HG03025 (cell line): ENCODE measurements around the gene EPHB2.

Source experiments
- ATAC-seq: cut with Tn5 transposase; IDR thresholded peaks from one replicate; pipeline ENCODE4 v1.9.1; 2021; ENCODE audit warnings: mild to moderate bottlenecking, moderate library complexity; ENCODE audit not compliant: unreplicated experiment, low FRiP score

EPHB2 gene

DNA sequence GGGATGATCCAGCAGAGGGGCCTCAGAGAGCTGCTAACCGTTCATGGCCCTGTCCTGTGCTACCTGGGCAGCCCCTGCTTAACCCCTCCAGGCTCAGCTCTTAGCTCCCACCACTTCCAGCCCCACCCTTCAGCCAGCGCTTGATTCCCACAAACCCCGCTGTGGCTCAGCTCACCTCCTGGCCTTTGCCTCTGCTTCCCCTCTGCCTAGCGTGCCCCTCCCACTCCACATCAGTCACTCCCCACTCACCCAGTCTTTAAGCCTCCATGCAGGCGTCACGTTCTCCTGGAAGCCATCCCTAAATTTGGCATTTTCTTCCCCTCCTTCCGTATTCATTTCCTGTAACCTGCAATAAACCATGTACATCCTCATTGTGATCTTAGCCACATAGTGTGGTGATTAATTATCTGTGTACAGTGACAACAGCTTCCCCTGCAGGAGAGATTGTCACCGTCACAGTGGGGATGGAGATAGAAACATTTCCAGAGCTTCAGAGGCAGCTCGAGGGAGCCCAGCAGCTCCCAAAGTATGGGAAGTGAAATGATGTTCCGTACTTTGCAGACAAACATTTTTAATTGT lies 65.5 kb downstream of the EPHB2 start:
- no peak for ATAC-seq

DNA sequence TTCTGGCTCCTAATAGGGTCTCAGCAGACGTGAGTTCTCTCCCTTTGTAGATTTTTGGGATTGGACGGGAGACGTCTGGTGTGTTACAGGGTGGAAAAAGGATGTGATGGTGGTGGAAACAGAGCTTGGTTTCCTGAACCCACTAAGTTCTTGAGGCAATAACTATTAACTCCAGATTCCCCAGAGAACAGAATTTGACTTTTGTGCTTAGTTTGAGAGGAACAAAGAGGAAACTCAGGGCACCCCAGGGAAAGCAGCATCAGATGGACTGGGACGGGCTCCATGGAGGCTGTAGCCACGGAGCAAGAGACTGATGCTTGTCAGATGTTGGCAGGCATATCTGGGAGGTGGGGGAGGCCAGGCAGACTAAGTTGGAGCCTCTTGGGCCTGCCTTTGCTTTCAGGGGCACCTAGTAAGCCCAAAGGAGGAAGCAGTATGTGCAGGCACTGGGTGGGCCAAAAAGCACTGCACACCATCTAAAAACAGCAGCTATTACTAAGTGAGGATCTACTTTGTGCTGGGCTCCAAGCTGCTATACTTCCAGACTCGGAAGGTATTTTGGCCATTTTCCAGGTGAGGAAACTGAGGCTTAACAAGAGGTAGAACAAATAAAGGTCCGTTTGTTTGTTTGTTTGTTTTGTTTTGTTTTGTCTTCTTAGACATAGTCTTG lies 66.9 kb downstream of the EPHB2 start:
- no peak for ATAC-seq

DNA sequence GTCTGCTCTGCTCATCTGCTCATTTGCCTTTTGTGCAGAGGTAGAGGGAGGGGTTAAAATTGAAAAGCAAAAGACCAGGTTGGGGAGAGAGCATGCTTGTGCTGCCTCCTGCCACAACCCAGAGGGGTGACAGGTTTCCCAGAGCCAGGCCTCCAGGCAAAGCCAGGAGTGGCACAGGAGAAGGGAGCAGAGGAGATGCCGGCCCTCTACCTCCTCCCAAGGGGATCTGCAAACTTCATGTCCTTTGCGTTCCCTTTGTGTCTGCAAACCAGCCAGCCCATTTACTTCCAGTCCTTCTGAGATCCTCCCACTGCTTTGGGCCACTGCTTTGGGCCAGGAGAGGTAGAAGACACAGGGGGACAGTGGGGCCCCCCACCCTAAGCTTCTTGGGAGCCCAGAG lies 67.8 kb downstream of the EPHB2 start:
- ATAC-seq: no peak

DNA sequence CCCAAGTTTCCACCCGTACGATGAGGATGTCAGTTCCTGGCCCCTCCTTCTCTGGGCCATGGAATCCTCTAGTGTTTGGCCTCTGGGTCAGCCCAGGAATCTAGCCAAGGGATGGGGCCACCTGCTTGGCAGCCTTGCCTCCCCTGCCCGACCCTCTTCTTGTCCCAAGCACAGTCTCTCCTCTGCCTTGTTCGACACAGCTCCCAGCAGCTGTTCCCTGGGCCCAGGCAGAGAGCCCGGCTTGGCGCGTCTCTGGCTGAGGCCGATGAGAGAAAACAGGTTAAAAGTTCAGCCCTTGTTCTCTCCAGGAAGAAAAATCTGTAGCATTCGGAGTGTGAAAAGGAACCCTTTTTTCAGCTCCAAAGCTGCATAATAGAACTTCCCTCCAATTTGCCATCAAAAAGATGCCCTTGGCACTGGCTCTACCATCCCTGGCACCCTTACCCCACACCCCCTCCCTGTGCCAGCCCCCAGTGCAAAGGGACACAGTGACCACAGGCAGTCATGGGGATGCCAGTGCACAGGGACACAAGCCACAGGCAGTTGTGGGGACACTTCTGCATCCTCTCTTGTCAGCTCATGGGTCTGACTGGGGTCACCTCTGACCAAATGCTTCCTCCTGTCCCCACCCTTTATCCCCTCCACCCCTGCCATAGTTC lies 68.4 kb downstream of the EPHB2 start:
- no peak for ATAC-seq

DNA sequence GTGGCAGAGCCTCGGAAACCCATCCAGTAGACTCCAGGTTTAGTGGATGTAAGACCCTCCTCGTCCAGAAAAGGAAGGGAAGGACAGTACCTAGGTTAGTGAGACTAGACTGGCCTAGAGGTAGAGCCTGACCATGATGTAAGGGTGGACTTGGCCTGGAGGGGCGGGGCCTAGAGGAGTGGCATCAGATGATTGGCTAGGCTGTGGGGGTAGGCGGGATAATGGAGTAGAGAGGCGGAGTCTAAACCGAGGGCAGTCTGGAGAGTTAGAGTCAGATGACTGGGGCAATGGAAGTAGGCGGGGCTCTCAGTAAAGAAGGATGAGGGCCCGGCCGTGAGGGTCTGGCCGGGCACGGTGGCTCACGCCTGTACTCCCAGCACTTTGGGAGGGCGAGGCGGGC lies 70.1 kb downstream of the EPHB2 start:
- ATAC-seq: no peak

DNA sequence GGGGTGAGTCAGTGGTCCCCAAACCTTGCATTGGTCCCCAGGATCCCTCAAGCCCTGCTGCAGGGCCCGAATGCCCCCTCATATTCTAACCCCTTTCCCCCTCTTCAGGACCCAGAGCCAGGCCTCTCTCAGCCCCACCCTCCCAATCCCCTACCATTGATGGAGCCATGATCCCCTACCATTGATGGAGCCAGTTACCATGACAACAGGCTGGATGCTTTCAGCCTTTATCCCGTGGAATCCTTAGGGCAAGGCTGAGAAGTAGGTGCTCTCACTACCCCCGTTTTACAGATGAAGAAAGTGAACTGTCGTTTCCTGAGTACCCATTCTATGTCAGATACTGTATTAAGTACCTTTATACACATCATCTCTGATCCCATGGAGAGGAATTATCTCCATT lies 70.8 kb downstream of the EPHB2 start:
- no peak for ATAC-seq

DNA sequence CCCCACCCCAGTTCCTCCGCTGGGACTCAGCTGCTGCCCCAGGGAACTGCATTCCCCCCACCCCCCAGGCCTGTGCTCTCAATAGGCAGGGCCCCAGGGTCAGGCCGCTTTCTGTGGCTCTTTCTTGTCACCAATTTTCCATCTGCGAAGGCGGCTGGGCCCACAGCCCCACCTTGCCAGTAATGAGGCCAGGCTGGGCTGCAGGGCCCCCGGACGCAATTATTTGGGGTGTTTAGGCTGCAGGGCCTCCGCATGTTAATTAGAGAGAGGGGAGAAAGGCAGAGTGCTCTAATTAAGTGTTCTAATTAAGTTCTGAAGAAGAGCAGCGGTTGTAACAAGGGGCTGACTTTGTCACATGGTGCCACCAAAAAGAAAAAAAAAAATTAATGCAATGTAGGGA lies 71.8 kb downstream of the EPHB2 start:
- no peak for ATAC-seq

DNA sequence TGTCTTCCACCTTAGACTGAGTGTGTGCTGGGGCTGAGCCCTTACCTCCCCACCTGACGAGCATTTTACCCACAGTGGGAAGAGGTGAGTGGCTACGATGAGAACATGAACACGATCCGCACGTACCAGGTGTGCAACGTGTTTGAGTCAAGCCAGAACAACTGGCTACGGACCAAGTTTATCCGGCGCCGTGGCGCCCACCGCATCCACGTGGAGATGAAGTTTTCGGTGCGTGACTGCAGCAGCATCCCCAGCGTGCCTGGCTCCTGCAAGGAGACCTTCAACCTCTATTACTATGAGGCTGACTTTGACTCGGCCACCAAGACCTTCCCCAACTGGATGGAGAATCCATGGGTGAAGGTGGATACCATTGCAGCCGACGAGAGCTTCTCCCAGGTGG lies 73.7 kb downstream of the EPHB2 start:
- no peak for ATAC-seq

DNA sequence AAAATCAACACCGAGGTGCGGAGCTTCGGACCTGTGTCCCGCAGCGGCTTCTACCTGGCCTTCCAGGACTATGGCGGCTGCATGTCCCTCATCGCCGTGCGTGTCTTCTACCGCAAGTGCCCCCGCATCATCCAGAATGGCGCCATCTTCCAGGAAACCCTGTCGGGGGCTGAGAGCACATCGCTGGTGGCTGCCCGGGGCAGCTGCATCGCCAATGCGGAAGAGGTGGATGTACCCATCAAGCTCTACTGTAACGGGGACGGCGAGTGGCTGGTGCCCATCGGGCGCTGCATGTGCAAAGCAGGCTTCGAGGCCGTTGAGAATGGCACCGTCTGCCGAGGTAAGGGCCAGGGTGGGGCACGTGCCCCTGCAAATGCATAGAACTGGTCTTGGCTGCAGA lies 74.1 kb downstream of the EPHB2 start:
- no peak for ATAC-seq

DNA sequence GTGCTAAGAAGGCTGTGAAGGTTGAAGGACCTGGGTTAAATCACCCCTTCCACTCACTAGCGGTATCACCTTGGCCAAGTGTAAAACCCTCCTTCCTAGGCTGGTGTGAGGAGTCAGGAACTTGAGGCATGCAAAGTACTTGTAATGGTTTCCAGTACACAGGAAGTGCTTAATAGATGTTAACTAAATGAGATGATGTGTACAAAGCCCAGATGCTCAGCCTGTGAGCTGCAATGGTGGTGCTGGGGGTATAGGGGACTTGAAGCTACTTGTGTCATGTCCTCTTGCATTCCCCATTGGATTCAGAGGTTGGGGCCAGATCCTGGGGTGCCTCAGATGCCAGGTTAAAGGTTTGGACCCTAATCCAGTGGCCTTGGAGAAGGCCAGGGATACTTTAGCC lies 75.5 kb downstream of the EPHB2 start:
- ATAC-seq: no peak

DNA sequence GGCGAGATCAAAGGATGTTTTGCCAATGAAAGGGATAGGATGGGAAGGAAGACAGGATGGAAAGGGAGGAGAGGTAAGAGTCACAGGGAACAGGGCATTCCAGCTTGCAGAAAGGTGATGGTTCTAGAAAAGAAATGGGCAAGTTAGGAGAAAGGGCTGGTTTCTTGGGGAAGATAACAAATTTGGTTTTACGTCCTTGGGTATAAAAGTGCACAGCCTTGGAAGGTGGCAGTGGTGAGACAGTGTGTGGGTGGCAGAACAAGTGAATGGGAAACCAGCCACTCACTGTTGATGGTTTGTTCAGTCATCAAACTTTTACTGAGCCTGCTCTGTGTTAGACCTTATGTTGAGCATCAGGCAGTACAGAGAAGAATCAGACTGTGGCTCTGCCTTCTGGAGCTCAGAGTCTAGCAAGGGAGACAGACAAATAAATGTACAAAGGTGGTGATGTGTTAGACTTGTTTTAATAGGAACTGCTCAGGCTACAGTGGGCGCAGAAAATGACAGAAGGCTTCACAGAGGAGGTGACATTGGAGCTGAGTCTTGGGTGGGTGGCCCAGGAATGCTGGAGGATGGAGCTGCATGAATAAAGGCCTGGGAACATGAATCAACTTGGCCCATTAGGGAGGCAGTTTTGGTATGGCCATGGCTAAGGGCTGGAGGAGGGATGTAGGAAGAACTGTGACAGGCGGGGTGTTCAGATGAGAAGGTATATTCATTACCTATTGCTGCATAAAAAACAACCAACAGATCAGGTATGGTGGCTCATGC lies 76.3 kb downstream of the EPHB2 start:
- ATAC-seq: no peak

DNA sequence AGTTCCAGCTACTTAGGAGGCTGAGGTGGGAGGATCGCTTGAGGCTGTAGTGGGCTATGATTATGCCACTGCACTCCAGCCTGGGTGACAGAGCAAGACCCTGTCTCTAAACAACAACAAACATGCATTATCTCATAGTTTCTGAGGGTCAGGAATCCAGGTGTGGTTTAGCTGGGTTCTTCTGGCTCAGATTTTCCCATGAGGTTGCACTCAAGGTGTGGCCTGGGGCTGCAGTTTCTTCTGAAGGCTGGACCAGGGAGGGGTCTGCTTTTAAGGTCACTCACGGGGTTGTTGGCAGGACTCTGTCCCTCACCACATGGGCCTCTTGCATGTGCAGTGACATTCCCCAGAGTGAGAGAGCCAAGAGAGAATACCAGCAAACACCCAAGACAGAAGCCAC lies 77.0 kb downstream of the EPHB2 start:
- no peak for ATAC-seq

DNA sequence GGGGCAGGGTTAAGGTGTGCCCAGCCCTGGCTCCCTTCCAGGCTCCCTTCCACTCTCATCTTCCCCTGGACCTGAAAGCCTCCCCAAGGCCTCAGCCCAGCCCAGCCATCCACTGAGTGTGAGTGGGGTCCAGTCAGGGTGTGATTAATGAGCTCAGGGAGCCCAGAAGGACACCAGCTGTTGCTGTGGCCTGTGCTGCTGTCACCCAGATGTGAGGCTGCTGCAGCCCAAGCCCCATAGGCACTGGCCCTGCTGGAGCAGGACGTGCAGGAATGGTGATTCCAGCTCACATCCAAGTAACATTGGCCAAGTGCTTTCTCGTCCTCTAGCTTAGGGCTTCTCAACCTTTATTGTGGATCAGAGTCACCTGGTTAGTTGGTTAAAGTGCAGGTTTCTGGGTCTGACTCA lies 77.6 kb downstream of the EPHB2 start:
- no peak for ATAC-seq

DNA sequence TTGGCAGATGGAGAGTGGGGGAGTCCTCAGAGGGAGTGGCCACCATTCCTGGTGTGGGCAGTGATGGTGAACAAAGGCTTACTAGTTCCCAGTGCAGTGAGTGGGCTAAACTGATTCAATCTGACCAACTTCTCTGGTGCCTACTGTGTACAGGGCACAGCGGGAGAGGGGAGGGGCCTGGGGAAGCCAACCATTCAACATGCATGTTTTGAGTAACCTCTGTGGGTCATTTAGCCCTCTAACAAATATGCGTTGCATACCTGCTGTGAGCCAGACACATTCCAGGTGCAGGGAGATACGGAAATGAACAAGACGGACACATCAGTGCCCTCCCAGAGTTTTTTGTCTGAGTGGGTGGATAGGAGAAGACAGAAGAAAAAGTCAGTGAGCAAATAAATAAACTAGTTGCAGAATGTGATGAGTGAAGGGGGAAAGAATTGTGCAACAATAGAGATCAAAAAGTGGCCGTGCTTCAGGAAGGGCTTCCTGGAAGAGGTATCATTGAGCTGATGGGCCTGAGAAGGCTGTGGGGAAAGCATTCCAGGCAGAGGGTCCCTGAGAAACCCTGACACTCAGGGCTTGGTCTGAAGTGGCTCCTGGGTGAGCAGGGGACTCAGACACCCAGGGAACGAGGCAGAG lies 78.8 kb downstream of the EPHB2 start:
- no peak for ATAC-seq

DNA sequence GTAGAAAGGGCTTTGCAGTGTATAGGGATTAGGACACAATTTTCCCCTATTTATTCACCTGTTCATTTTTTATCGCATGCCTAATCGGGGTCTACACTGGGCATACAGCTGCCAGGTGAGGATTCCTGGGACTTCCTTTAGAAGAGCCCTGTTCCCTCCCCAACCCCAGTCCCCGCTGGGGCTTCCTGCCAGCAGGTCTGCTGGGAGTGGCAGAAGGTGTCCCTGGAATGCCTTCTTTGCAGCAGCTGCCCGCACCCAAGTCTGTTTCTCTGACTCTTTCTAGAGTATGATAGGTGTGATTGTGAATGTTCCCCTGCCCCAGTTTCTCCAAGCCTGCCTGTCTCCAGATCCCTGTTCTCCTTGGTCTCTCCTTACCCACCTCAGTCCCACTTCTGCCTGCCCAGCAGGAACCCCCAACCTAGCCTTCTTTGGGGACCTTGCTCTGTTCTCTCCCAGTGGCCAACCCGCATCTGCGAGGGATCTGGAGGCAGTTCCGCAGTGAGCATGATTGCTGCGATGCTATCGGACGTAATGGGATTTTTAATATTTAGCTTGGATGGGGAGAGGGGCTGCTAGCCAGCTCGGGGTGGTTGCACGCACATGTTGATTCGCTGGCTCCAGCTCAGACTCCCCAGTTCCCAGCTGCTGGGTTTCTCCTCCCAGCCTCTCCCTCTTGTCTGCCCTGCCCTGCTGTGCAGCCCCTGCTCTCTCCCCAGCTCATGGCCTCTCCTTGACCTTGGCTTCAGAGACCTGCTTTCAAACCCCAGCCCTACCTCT lies 79.8 kb downstream of the EPHB2 start:
- ATAC-seq: no peak

DNA sequence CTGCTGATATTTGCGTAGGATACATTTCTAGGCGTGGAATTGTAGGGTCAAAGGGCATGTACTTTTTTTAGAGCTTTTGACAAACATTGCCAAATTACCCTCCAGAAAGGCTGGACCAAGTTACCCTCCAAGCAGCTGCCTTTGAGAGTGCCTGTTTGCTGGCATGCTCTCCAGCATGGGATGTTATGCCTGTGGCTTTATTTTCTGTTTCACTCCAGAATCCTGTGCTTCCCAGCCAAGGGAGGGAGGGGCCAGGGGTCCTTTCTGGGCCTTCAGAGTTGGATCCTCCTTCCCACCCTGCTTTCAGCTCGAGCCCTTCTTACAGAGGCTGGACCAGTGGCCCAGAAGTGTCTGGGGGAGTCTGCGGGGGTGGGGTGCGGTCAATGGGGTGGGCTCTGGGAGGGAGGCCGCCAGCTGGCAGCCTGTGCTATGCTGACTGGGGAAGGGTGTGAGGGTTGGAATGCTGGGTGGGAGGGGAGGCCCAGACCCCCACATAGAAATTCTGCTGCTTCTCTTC lies 81.2 kb downstream of the EPHB2 start:
- no peak for ATAC-seq

DNA sequence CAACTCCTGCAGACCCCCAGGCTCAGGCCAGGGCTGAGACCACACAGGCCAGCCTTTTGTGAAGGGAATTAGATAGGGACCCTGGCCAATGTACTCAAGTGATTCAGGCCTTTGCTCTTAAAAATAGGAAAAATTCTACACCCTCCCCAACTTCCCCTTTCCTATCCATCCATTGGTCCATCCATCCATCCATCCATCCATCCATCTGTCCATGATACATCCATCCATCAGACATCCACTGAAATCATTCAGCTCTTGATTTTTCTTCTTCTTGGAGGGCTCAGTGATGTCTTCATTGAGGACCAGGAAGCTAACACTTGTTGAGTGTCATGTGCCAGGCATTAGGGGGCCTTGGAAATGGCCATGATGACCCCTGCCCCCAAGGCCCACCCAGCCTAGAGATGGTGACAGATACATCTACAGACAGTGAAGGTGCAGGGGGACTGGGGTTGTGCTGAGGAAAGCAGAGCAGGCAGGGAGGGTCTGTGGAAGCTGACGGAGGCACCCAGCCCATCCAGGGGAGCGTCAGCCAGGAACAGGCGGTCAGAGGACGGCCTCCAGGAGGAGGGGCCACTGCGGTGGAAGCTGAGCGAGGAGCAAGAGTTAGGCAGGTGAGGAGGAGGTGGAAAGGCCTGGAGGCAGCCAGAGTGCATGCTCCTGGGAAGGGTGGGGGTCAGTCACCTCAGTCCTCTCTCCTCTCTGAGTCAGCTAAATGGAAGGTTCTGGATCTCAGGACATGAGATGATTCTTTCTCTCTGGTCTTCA lies 81.9 kb downstream of the EPHB2 start:
- no peak for ATAC-seq

DNA sequence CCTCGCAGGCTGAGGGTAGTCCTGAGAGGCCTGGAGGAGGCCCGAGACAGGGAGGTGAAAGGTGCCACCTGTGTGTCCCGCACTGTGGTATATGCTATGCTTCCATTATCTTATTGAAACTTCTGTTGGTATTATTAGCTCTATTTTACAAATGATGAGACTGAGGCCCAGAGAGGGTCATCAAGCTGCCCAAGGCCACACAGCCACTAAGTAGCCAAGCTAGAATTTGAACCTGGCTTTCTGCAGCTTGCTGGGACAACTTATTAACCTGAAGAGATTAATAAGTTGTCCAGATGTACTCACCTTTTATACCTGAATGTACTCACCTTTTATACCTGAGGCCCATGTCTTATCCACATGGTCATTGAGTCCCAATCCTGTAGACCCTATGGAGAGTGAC lies 83.0 kb downstream of the EPHB2 start:
- no peak for ATAC-seq

DNA sequence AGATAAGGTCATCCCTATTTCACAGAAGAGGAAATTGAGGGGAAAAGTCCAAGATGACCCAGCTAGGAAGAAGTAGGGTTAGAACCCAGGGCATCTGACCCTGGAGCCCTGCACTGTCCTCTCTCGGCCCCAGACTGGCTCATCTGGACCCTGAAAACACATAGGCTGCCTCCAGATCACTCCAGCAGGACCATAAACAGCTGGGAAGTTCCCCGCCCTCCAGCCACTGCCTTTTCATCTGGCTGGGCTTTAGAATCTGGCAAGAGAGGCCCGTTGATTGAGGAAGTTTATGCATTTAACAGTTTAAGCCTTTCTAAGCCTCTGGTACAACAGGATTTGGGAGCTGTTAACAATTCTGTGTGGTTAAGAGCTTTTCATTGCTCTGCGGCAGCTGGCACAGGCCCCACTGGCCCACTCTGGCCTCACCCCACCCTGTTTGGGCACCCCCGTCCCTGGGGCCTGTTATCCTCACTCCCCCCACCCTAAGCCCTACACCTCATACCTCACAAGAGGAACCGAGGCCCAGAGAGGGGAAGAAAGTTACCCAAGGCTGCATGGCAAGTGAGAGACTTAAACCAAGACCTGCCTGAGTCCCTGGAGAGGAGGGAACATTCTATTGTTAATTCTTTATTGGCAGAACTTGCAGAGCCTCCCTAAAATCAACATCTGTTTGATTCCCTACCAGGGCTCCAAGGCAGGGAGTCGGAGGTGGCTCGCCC lies 84.2 kb downstream of the EPHB2 start:
- no peak for ATAC-seq
